H1 (cell line): ENCODE results near the gene SHANK1. TPM values are rescaled to one million over a fixed set of nuclear protein-coding genes. Genes with fewer than 3 reads are reported as not detected.
"Not testable (repeated sequence)": the region's sequence is repeated elsewhere in the genome, so short reads cannot be mapped to it uniquely, and the experiment has no call there.

Experiments used
- CTCF ChIA-PET: fragments of 300-600 bp; sonication (Branson Sonifier 250); formaldehyde crosslinking; loops from one replicate; lab custom pipeline; 2021; ENCODE audit not compliant: partially characterized antibody; lab: Charles Lee
- POLR2A ChIA-PET: fragments of 300-600 bp; sonication (Branson Sonifier 250); formaldehyde crosslinking; loops from one replicate; lab custom pipeline; 2021; ENCODE audit warnings: inconsistent platforms; ENCODE audit not compliant: partially characterized antibody; lab: Charles Lee
- DNase-seq, 2 experiments: peaks; one replicate each; pipeline versions ENCODE4 v3.0.0 to v3.0.0-alpha.2; 2010 to 2022; ENCODE audit warnings: low spot score in 2 of 2, low read depth in 1 of 2, mixed read lengths in 1 of 2
- FAIRE-seq: peaks from 2 replicates; lab custom pipeline; 2011; peaks lifted over from hg19 to GRCh38; lab: Jason Lieb, UNC
- H2AFZ ChIP-seq: 2 replicates; pipeline ENCODE4 v1.8.1; 2012; ENCODE audit warnings: low read length, inconsistent platforms
- H2AK5ac ChIP-seq: 2 replicates; pipeline ENCODE4 v1.6.1; 2013; ENCODE audit warnings: low read depth, low read length
- H2BK120ac ChIP-seq: replicated peaks from 2 replicates; pipeline ENCODE3; 2013; ENCODE audit warnings: low read depth, low read length, inconsistent platforms
- H2BK12ac ChIP-seq: 2 replicates; pipeline ENCODE4 v1.6.1; 2013; ENCODE audit warnings: low read depth, low read length
- H2BK15ac ChIP-seq: 2 replicates; pipeline ENCODE4 v1.6.1; 2013; ENCODE audit warnings: low read length
- H2BK20ac ChIP-seq: 2 replicates; pipeline ENCODE4 v1.6.1; 2013; ENCODE audit warnings: low read length
- H2BK5ac ChIP-seq: 2 replicates; pipeline ENCODE4 v1.6.1; 2013; ENCODE audit warnings: low read depth, low read length
- H3K14ac ChIP-seq: 2 replicates; pipeline ENCODE4 v1.6.1; 2013; ENCODE audit warnings: inconsistent platforms; ENCODE audit not compliant: insufficient read length
- H3K18ac ChIP-seq: 2 replicates; pipeline ENCODE4 v1.6.1; 2013; ENCODE audit warnings: low read length; ENCODE audit errors: extremely low read depth
- H3K23ac ChIP-seq: 2 replicates; pipeline ENCODE4 v1.6.1; 2013; ENCODE audit warnings: inconsistent platforms; ENCODE audit not compliant: insufficient read length
- H3K23me2 ChIP-seq: 2 replicates; pipeline ENCODE4 v1.6.1; 2013; ENCODE audit warnings: low read depth, low read length
- H3K27ac ChIP-seq: 2 replicates; pipeline ENCODE4 v1.6.1; 2011; ENCODE audit warnings: low read depth, low read length, inconsistent platforms
- H3K27me3 ChIP-seq, 4 experiments: replicated peaks in 1 of 4; 1 replicate in 1 of 4; 2 replicates in 3 of 4; pipeline versions ENCODE4 v1.6.1 to v1.8.1; 2011 to 2013; ENCODE audit warnings: low read length in 3 of 4, mild to moderate bottlenecking in 3 of 4, inconsistent platforms in 2 of 4, mixed read lengths in 2 of 4, moderate library complexity in 1 of 4; ENCODE audit not compliant: control insufficient read depth in 3 of 4, insufficient read depth in 3 of 4; ENCODE audit errors: extremely low read depth in 1 of 4
- H3K36me3 ChIP-seq, 4 experiments: 2 replicates each; pipeline versions ENCODE4 v1.6.1 to v1.8.1; 2011 to 2013; ENCODE audit warnings: mild to moderate bottlenecking in 4 of 4, low read length in 3 of 4, moderate library complexity in 2 of 4, control low read depth in 1 of 4, inconsistent platforms in 1 of 4; ENCODE audit not compliant: insufficient read depth in 4 of 4, control insufficient read depth in 2 of 4
- H3K4ac ChIP-seq: replicated peaks from 2 replicates; pipeline ENCODE3; 2013; ENCODE audit warnings: low read length, low read depth, mixed read lengths, inconsistent platforms; ENCODE audit not compliant: insufficient read length
- H3K4me1 ChIP-seq, 4 experiments: replicated peaks in 1 of 4; 1 replicate in 1 of 4; 2 replicates in 3 of 4; pipeline versions ENCODE4 v1.6.1 to v1.8.1; 2011 to 2013; ENCODE audit warnings: low read length in 3 of 4, inconsistent platforms in 2 of 4, mixed read lengths in 1 of 4; ENCODE audit not compliant: insufficient read depth in 4 of 4, control insufficient read depth in 3 of 4
- H3K4me2 ChIP-seq, 2 experiments: 2 replicates each; pipeline versions ENCODE4 v1.6.1 to v1.8.1; 2011 to 2013; ENCODE audit warnings: low read depth in 2 of 2, low read length in 2 of 2, control low read depth in 1 of 2, inconsistent platforms in 1 of 2, mild to moderate bottlenecking in 1 of 2; ENCODE audit not compliant: insufficient read depth in 1 of 2
- H3K4me3 ChIP-seq, 4 experiments: fragments of 200-600, 300-600 bp in 1 of 4; sonication (generic), shearing (Covaris generic), sonication (Bioruptor Twin) in 1 of 4; 2 replicates each; pipeline versions ENCODE4 v1.5.1 to v1.8.1; 2011 to 2016; ENCODE audit warnings: low read length in 4 of 4, low read depth in 3 of 4, control low read depth in 2 of 4, inconsistent platforms in 2 of 4, mild to moderate bottlenecking in 2 of 4, mixed read lengths in 1 of 4, moderate library complexity in 1 of 4; ENCODE audit not compliant: insufficient read depth in 2 of 4; ENCODE audit errors: extremely low read depth in 1 of 4
- H3K56ac ChIP-seq: replicated peaks from 2 replicates; pipeline ENCODE3; 2013; ENCODE audit warnings: low read depth, mild to moderate bottlenecking, mixed read lengths, low read length, inconsistent platforms; ENCODE audit not compliant: insufficient read length
- H3K79me1 ChIP-seq: 2 replicates; pipeline ENCODE4 v1.6.1; 2013; ENCODE audit warnings: low read depth, low read length, control low read depth
- H3K79me2 ChIP-seq, 2 experiments: 2 replicates each; pipeline versions ENCODE4 v1.6.1 to v1.8.1; 2012 to 2013; ENCODE audit warnings: low read length in 2 of 2, mild to moderate bottlenecking in 2 of 2, inconsistent platforms in 1 of 2; ENCODE audit not compliant: insufficient read depth in 2 of 2, control insufficient read depth in 1 of 2
- H3K9ac ChIP-seq, 4 experiments: replicated peaks in 1 of 4; 1 replicate in 1 of 4; 2 replicates in 3 of 4; pipeline versions ENCODE4 v1.6.1 to v1.8.1; 2011 to 2013; ENCODE audit warnings: low read depth in 3 of 4, low read length in 3 of 4, control low read depth in 2 of 4, mild to moderate bottlenecking in 2 of 4, moderate library complexity in 2 of 4, inconsistent platforms in 1 of 4; ENCODE audit errors: extremely low read depth in 1 of 4
- H3K9me3 ChIP-seq, 2 experiments: 2 replicates each; pipeline versions ENCODE4 v1.6.1 to v1.8.1; 2012 to 2013; ENCODE audit warnings: mild to moderate bottlenecking in 2 of 2, moderate library complexity in 2 of 2, control low read depth in 1 of 2, inconsistent platforms in 1 of 2, low read depth in 1 of 2, low read length in 1 of 2, mixed read lengths in 1 of 2; ENCODE audit not compliant: insufficient read depth in 2 of 2
- H4K20me1 ChIP-seq, 2 experiments: replicated peaks in 1 of 2; 2 replicates each; pipeline versions ENCODE3 to v1.8.1; 2011 to 2013; ENCODE audit warnings: inconsistent platforms in 2 of 2, low read length in 2 of 2, mild to moderate bottlenecking in 1 of 2; ENCODE audit not compliant: insufficient read depth in 2 of 2, control insufficient read depth in 1 of 2
- H4K5ac ChIP-seq: 2 replicates; pipeline ENCODE4 v1.6.1; 2013; ENCODE audit warnings: low read length, low read depth, mixed read lengths, inconsistent platforms; ENCODE audit not compliant: insufficient read length
- H4K8ac ChIP-seq: 2 replicates; pipeline ENCODE4 v1.8.0; 2013; ENCODE audit warnings: mild to moderate bottlenecking, moderate library complexity, low read length, inconsistent platforms; ENCODE audit not compliant: insufficient read depth; ENCODE audit errors: extremely low read depth
- H4K91ac ChIP-seq: replicated peaks from 2 replicates; pipeline ENCODE3; 2013; ENCODE audit warnings: low read length, mixed read lengths, inconsistent platforms; ENCODE audit not compliant: insufficient read length
- WGBS, 2 experiments: shearing (Covaris generic) in 1 of 2; methylation state at CpG; one replicate each; pipeline versions ENCODE4 v1.1.6 to v1.1.7; 2013 to 2015; ENCODE audit warnings: low lambda C conversion rate in 2 of 2, mixed read lengths in 2 of 2, inconsistent platforms in 1 of 2, low coverage in 1 of 2, missing lambda C conversion rate in 1 of 2; ENCODE audit not compliant: insufficient replicate concordance in 2 of 2, insufficient coverage in 1 of 2, insufficient read length in 1 of 2; ENCODE audit errors: extremely low coverage in 1 of 2, missing lambda C conversion rate in 1 of 2; 5-methylcytosine and 5-hydroxymethylcytosine counted together
- polyA plus RNA-seq, 7 experiments: library from polyadenylated mRNA; depleted of rRNA in 3 of 7; stranded (reverse) in 5 of 7; unstranded in 2 of 7; fragments of >200 nt in 5 of 7; fragments of 200-250 nt in 2 of 7; gene quantifications; 1 replicate in 5 of 7; 2 replicates in 1 of 7; 4 replicates in 1 of 7; pipeline versions ENCODE4 v1.2.1 to v1.2.3, GENCODE V29; 2011 to 2013; ENCODE audit warnings: missing spikeins in 2 of 7, mixed read lengths in 2 of 7
- total RNA-seq: library from RNA; stranded (reverse); fragmentation: NEBNext Ultra II Directional; extraction: Animal tissue kit (Norgen Biotek cat#: 25700); gene quantifications from 2 replicates; pipeline ENCODE4 v1.2.1, GENCODE V29; 2021

SHANK1 gene
- total and polyA plus RNA-seq, 2 of the 8 experiments (the other 6 are each of a cell fraction or from before 2014, with no cell fraction given) = 1.1 to 3.7 TPM

GRCh38 chr19:50747141-50747540 lies 27.5 kb upstream of the SHANK1 start:
- CTCF ChIA-PET = interaction anchor here (0.7 to 1.6 kb wide), 3 partner anchors 23 to 36 kb away, joined by 3 to 5 read pairs (median 4); partner anchors contain the start of gene CLEC11A

More at GRCh38 chr19:50747141-50747540, 27.5 kb upstream of the SHANK1 start:
- H4K8ac ChIP-seq, FAIRE-seq, H3K36me3 ChIP-seq, H3K18ac ChIP-seq, H2AFZ ChIP-seq, H3K27ac ChIP-seq, H3K27me3 ChIP-seq, H3K23ac ChIP-seq, H3K79me1 ChIP-seq, H3K14ac ChIP-seq, H2AK5ac ChIP-seq, H3K79me2 ChIP-seq, H3K4ac ChIP-seq, H2BK5ac ChIP-seq, H4K20me1 ChIP-seq, H2BK20ac ChIP-seq, H3K4me2 ChIP-seq, H2BK12ac ChIP-seq, H4K91ac ChIP-seq, DNase-seq, H3K56ac ChIP-seq, H3K9me3 ChIP-seq, H3K4me1 ChIP-seq, H3K9ac ChIP-seq, H3K4me3 ChIP-seq, H4K5ac ChIP-seq, H2BK15ac ChIP-seq, H2BK120ac ChIP-seq, H3K23me2 ChIP-seq: not testable (repeated sequence)
- POLR2A ChIA-PET = interaction anchor here (0.7 kb wide), 1 partner anchor 37 kb away, joined by 3 read pairs; no protein-coding TSS in a partner anchor
- 89% methylated on average over 14 of the region's 14 CpGs; no CpG with 5 or more reads in 1 of the 2 experiments for WGBS, 2 experiments
